Natural killer cell treated with Interleukin-12 subunit alpha and Interleukin-12 subunit beta and Interleukin-15 and Interleukin-18, amount 100 ng/mL, for 72 hours (primary cell): ENCODE data around the gene QKI. TPM values are rescaled to one million over a fixed set of nuclear protein-coding genes. Genes with fewer than 3 reads are reported as not detected.

Source experiments
- ATAC-seq, 2 donors: fragments of 150-1000 bp; cut with Tn5 transposase in 1 of 2; sonication (Bioruptor Pico), chemical (Tn5 transposase) in 1 of 2; 2 replicates each; pipeline ENCODE4 v1.10.0; 2021
- DNase-seq: peaks from one replicate; pipeline ENCODE4 v3.0.0; 2022; ENCODE audit warnings: low spot score
- H3K27ac Mint-ChIP-seq, 2 donors: 1 replicate in 1 of 2; 2 replicates in 1 of 2; pipeline ENCODE4 v1.8.0; 2022; ENCODE audit warnings: mixed read lengths in 2 of 2, mild to moderate bottlenecking in 1 of 2, moderate library complexity in 1 of 2
- H3K27me3 Mint-ChIP-seq, 2 donors: 1 replicate in 1 of 2; 2 replicates in 1 of 2; pipeline ENCODE4 v1.8.0; 2022; ENCODE audit warnings: mixed read lengths in 2 of 2
- H3K36me3 Mint-ChIP-seq: one replicate; pipeline ENCODE4 v1.8.0; 2022; ENCODE audit warnings: mixed read lengths
- H3K4me1 Mint-ChIP-seq, 2 donors: 1 replicate in 1 of 2; 2 replicates in 1 of 2; pipeline ENCODE4 v1.8.0; 2022; ENCODE audit warnings: low read depth in 2 of 2, mixed read lengths in 2 of 2, mild to moderate bottlenecking in 1 of 2
- H3K4me3 Mint-ChIP-seq: one replicate; pipeline ENCODE4 v1.8.0; 2022; ENCODE audit warnings: mixed read lengths
- H3K9me3 Mint-ChIP-seq: 2 replicates; pipeline ENCODE4 v1.8.0; 2022; ENCODE audit warnings: mixed read lengths
- total RNA-seq, 2 donors: library from RNA; stranded (reverse); gene quantifications; one replicate each; pipeline ENCODE4 v1.2.3, GENCODE V29; 2022

The QKI gene
- total RNA-seq, 2 donors from 2014 or later, result 91.8 to 123 TPM

GRCh38 chr6:163570579-163571231 lies 156.2 kb downstream of the QKI start:
- H3K27ac Mint-ChIP-seq, result peak overlapping the region in 1 of 2 donors; percentile 29
- no peak overlapping the region for H3K4me3 Mint-ChIP-seq
- ATAC-seq (no peak), DNase-seq (no peak)
- H3K27me3 Mint-ChIP-seq, result no peaks in the 10 kb centered on the region
- H3K36me3 Mint-ChIP-seq, result peaks cover 17% of the 10 kb centered on the region
- peaks cover 13 to 14% of the 10 kb centered on the region in 2 donors for H3K4me1 Mint-ChIP-seq
- no peaks in the 10 kb centered on the region for H3K9me3 Mint-ChIP-seq

GRCh38 chr6:163571730-163572129 lies 157.2 kb downstream of the QKI start:
- Mint-ChIP-seq H3K9me3 (no peaks in the 10 kb centered on the region), H3K4me1 (peaks cover 13 to 14% of the 10 kb centered on the region in 2 donors), H3K27ac (no peak overlapping the region), H3K4me3 (no peak overlapping the region), H3K27me3 (no peaks in the 10 kb centered on the region), H3K36me3 (peaks cover 17% of the 10 kb centered on the region)
- DNase-seq (no peak), ATAC-seq (no peak)

GRCh38 chr6:163572612-163573011 lies 158.1 kb downstream of the QKI start:
- Mint-ChIP-seq H3K9me3 (no peaks in the 10 kb centered on the region), H3K4me1 (peaks cover 13 to 14% of the 10 kb centered on the region in 2 donors), H3K27ac (peak overlapping the region in 1 of 2 donors; percentile 45), H3K4me3 (no peak overlapping the region), H3K27me3 (no peaks in the 10 kb centered on the region), H3K36me3 (peaks cover 17% of the 10 kb centered on the region)
- no peak for DNase-seq
- ATAC-seq, result peak in 1 of 2 donors; percentile 40

- DNase-seq, result no peak
- peaks cover 17% of the 10 kb centered on the region for H3K36me3 Mint-ChIP-seq
- H3K4me3 Mint-ChIP-seq, result no peak overlapping the region
Measured at GRCh38 chr6:163573503-163574179, 159.1 kb downstream of the QKI start.

GRCh38 chr6:163576114-163576513 lies 161.6 kb downstream of the QKI start:
- Mint-ChIP-seq H3K9me3 (no peaks in the 10 kb centered on the region), H3K4me3 (no peak overlapping the region), H3K4me1 (peaks cover 10 to 15% of the 10 kb centered on the region in 2 donors), H3K36me3 (peaks cover 9% of the 10 kb centered on the region), H3K27me3 (no peaks in the 10 kb centered on the region), H3K27ac (no peak overlapping the region)
- DNase-seq, result no peak
- ATAC-seq, result no peak

More at GRCh38 chr6:163573503-163574179, 159.1 kb downstream of the QKI start:
- Mint-ChIP-seq H3K27ac (no peak overlapping the region), H3K9me3 (no peaks in the 10 kb centered on the region), H3K27me3 (no peaks in the 10 kb centered on the region), H3K4me1 (peaks cover 13 to 15% of the 10 kb centered on the region in 2 donors)
- ATAC-seq, result no peak

GRCh38 chr6:163577404-163577803 lies 162.9 kb downstream of the QKI start:
- Mint-ChIP-seq H3K4me3 (no peak overlapping the region), H3K36me3 (peaks cover 6% of the 10 kb centered on the region), H3K27ac (no peak overlapping the region), H3K4me1 (peaks cover 8 to 13% of the 10 kb centered on the region in 2 donors), H3K27me3 (no peaks in the 10 kb centered on the region), H3K9me3 (no peaks in the 10 kb centered on the region)
- ATAC-seq (no peak), DNase-seq (no peak)

- no peak overlapping the region for H3K4me3 Mint-ChIP-seq
- DNase-seq (no peak), ATAC-seq (no peak)
- peaks cover 3 to 8% of the 10 kb centered on the region in 2 donors for H3K4me1 Mint-ChIP-seq
- no peaks in the 10 kb centered on the region for H3K36me3 Mint-ChIP-seq
- no peak overlapping the region for H3K27ac Mint-ChIP-seq
- H3K27me3 Mint-ChIP-seq, result no peaks in the 10 kb centered on the region
- H3K9me3 Mint-ChIP-seq, result no peaks in the 10 kb centered on the region
Measured at GRCh38 chr6:163579111-163579879, 164.8 kb downstream of the QKI start.

- no peak for ATAC-seq
- Mint-ChIP-seq H3K36me3 (no peaks in the 10 kb centered on the region), H3K27ac (no peak overlapping the region), H3K4me3 (no peak overlapping the region), H3K27me3 (no peaks in the 10 kb centered on the region), H3K4me1 (peaks cover 3 to 8% of the 10 kb centered on the region in 2 donors), H3K9me3 (no peaks in the 10 kb centered on the region)
- DNase-seq, result no peak
Measured at GRCh38 chr6:163579880-163580295, 165.4 kb downstream of the QKI start.

- Mint-ChIP-seq H3K9me3 (no peaks in the 10 kb centered on the region), H3K4me3 (no peak overlapping the region), H3K27ac (no peak overlapping the region), H3K4me1 (peaks cover 3 to 8% of the 10 kb centered on the region in 2 donors), H3K36me3 (no peaks in the 10 kb centered on the region), H3K27me3 (no peaks in the 10 kb centered on the region)
- ATAC-seq (no peak), DNase-seq (no peak)
Measured at GRCh38 chr6:163580311-163581030, 166.0 kb downstream of the QKI start.

- Mint-ChIP-seq H3K9me3 (no peaks in the 10 kb centered on the region), H3K27me3 (no peaks in the 10 kb centered on the region), H3K27ac (no peak overlapping the region), H3K36me3 (no peaks in the 10 kb centered on the region), H3K4me1 (peaks cover 12 to 13% of the 10 kb centered on the region in 2 donors), H3K4me3 (no peak overlapping the region)
- no peak for DNase-seq
- no peak for ATAC-seq
Measured at GRCh38 chr6:163583558-163583957, 169.0 kb downstream of the QKI start.

GRCh38 chr6:163585932-163586437 lies 171.5 kb downstream of the QKI start:
- DNase-seq (no peak), ATAC-seq (no peak)
- H3K27me3 Mint-ChIP-seq, result no peaks in the 10 kb centered on the region
- peaks cover 3% of the 10 kb centered on the region for H3K9me3 Mint-ChIP-seq
- no peak overlapping the region for H3K27ac Mint-ChIP-seq
- peaks cover 14 to 19% of the 10 kb centered on the region in 2 donors for H3K4me1 Mint-ChIP-seq
- no peak overlapping the region for H3K4me3 Mint-ChIP-seq
- peaks cover 6% of the 10 kb centered on the region for H3K36me3 Mint-ChIP-seq

- ATAC-seq (no peak), DNase-seq (no peak)
- H3K36me3 Mint-ChIP-seq, result peaks cover 8% of the 10 kb centered on the region
- H3K4me1 Mint-ChIP-seq, result peaks cover 14 to 19% of the 10 kb centered on the region in 2 donors
- H3K9me3 Mint-ChIP-seq, result peaks cover 4% of the 10 kb centered on the region
- peaks cover 0 to 2% of the 10 kb centered on the region in 2 donors for H3K27me3 Mint-ChIP-seq
- H3K27ac Mint-ChIP-seq, result no peak overlapping the region
- H3K4me3 Mint-ChIP-seq, result no peak overlapping the region
Measured at GRCh38 chr6:163586888-163587287, 172.4 kb downstream of the QKI start.

- Mint-ChIP-seq H3K36me3 (peaks cover 22% of the 10 kb centered on the region), H3K9me3 (peaks cover 16% of the 10 kb centered on the region), H3K4me1 (peaks cover 14 to 19% of the 10 kb centered on the region in 2 donors), H3K4me3 (no peak overlapping the region), H3K27me3 (peaks cover 3 to 7% of the 10 kb centered on the region in 2 donors), H3K27ac (no peak overlapping the region)
- DNase-seq (no peak), ATAC-seq (no peak)
Measured at GRCh38 chr6:163588220-163588919, 173.9 kb downstream of the QKI start.
